Mesothelial cell of epicardium (in vitro differentiated cells): ENCODE results near the gene FBXO21. TPM values are rescaled to one million over a fixed set of nuclear protein-coding genes. Genes with fewer than 3 reads are reported as not detected.

Experiments
- DNase-seq, 2 experiments: peaks; one replicate each; pipeline ENCODE4 v3.0.0; 2021; ENCODE audit warnings: low spot score in 2 of 2; ENCODE audit not compliant: unreplicated experiment in 2 of 2
- H3K27ac Mint-ChIP-seq: 2 replicates; pipeline ENCODE4 v1.8.0; 2021; ENCODE audit warnings: mixed read lengths
- H3K27me3 Mint-ChIP-seq: 2 replicates; pipeline ENCODE4 v1.8.0; 2021; ENCODE audit warnings: low read depth, mixed read lengths
- H3K36me3 Mint-ChIP-seq: 2 replicates; pipeline ENCODE4 v1.8.0; 2021; ENCODE audit warnings: mixed read lengths
- H3K4me1 Mint-ChIP-seq: 2 replicates; pipeline ENCODE4 v1.8.0; 2021; ENCODE audit warnings: mixed read lengths
- H3K4me3 Mint-ChIP-seq: 2 replicates; pipeline ENCODE4 v1.8.0; 2021; ENCODE audit warnings: mild to moderate bottlenecking, moderate library complexity, mixed read lengths
- H3K9me3 Mint-ChIP-seq: 2 replicates; pipeline ENCODE4 v1.8.0; 2021; ENCODE audit warnings: mixed read lengths
- total RNA-seq: library from RNA; stranded (reverse); gene quantifications from 3 replicates; pipeline ENCODE4 v1.2.1, GENCODE V29; 2021
- TF ChIP-seq, protein P1 (sequence below): fragments of 200-600 bp; sonication (generic); IDR thresholded peaks from one replicate; pipeline ENCODE4 v1.5.0; 2021; ENCODE audit warnings: antibody characterized with exemption; ENCODE audit not compliant: unreplicated experiment

The FBXO21 gene
- total RNA-seq, 1 donor from 2014 or later, result 57.5 TPM

DNA sequence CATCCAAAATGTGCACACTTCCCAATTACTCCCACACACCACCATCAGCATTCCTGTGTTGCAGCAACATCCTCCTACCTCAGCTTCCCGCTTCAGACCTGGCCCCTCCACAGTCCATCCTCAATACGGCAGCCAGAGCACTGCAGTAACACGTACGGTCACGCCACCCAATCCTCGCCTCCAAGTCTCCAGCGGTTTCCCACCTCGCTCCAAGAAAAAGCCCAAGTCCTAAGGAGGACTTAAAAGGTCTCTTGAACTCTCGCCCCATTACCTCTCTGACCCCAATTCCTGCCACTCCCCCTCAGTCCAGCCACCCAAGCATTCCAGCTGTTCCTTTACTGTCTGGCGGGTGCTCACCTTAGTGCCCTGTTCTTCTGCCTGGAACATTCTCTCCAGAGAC lies 12.0 kb downstream of the FBXO21 start:
- H3K27me3 Mint-ChIP-seq, result no peaks in the 10 kb centered on the region
- TF ChIP-seq, protein P1, sequence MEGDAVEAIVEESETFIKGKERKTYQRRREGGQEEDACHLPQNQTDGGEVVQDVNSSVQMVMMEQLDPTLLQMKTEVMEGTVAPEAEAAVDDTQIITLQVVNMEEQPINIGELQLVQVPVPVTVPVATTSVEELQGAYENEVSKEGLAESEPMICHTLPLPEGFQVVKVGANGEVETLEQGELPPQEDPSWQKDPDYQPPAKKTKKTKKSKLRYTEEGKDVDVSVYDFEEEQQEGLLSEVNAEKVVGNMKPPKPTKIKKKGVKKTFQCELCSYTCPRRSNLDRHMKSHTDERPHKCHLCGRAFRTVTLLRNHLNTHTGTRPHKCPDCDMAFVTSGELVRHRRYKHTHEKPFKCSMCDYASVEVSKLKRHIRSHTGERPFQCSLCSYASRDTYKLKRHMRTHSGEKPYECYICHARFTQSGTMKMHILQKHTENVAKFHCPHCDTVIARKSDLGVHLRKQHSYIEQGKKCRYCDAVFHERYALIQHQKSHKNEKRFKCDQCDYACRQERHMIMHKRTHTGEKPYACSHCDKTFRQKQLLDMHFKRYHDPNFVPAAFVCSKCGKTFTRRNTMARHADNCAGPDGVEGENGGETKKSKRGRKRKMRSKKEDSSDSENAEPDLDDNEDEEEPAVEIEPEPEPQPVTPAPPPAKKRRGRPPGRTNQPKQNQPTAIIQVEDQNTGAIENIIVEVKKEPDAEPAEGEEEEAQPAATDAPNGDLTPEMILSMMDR, result no peak
- DNase-seq, result peak in 1 of 2 experiments; percentile 27
- H3K4me3 Mint-ChIP-seq, result no peak overlapping the region
- H3K9me3 Mint-ChIP-seq, result peaks cover 12% of the 10 kb centered on the region
- peaks cover 76% of the 10 kb centered on the region for H3K36me3 Mint-ChIP-seq
- no peak overlapping the region for H3K27ac Mint-ChIP-seq
- no peaks in the 10 kb centered on the region for H3K4me1 Mint-ChIP-seq

DNA sequence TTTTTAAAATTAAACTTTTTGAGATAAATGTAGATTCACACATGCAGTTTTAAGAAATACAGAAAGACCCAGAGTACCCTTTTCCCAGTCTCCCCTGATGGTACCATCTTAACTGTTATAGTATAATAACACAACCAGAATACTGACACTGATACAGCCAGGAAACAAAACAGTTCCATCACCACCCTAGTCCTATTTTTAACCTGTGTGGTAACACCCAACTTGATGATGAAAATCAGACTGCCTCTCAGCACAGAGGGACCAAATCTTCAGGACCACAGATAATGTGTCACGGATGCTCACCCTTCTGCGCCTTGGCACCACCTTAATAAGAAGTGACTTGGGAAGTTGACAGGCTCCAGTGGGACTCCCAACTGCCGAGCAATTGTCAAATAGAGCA lies 18.1 kb downstream of the FBXO21 start:
- H3K4me1 Mint-ChIP-seq, result no peaks in the 10 kb centered on the region
- no peak overlapping the region for H3K27ac Mint-ChIP-seq
- DNase-seq, result no peak
- TF ChIP-seq, protein P1, result no peak
- no peaks in the 10 kb centered on the region for H3K27me3 Mint-ChIP-seq
- no peaks in the 10 kb centered on the region for H3K9me3 Mint-ChIP-seq
- H3K4me3 Mint-ChIP-seq, result no peak overlapping the region
- H3K36me3 Mint-ChIP-seq, result peaks cover 56% of the 10 kb centered on the region

DNA sequence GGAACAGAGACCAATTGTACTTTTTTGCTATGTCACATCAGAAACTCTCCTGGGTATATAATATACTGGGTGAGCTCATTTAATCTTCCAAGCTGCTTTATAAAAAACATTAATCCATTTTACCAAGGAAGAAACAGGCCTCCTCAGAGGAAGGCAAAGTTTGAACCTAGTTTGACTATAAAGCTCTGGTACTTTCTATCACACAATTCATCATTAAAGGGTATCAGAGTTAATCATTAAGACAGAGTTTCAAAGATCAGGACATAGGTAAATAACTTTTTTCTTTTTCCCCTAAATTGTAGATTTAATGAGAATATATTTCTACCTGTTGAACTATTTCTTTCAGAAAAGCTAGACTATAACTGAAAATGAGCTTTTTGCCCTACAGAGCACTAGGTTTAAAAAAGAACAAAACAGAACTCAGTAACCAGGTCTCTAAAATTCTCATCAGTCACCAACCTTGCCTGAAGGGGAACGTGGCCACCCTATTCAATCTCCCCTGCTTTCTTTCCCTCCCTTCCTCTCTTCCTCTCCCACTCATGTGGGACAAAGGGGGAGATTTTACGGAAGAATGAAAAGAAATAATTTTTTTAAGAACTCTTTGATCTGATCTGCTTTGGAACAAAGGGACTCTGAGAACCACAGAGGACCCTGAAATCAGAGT lies 18.6 kb downstream of the FBXO21 start:
- Mint-ChIP-seq H3K4me1 (no peaks in the 10 kb centered on the region), H3K36me3 (peaks cover 58% of the 10 kb centered on the region), H3K27me3 (no peaks in the 10 kb centered on the region), H3K9me3 (no peaks in the 10 kb centered on the region), H3K4me3 (no peak overlapping the region), H3K27ac (peak overlapping the region; percentile 48)
- TF ChIP-seq, protein P1, result no peak
- no peak for DNase-seq

DNA sequence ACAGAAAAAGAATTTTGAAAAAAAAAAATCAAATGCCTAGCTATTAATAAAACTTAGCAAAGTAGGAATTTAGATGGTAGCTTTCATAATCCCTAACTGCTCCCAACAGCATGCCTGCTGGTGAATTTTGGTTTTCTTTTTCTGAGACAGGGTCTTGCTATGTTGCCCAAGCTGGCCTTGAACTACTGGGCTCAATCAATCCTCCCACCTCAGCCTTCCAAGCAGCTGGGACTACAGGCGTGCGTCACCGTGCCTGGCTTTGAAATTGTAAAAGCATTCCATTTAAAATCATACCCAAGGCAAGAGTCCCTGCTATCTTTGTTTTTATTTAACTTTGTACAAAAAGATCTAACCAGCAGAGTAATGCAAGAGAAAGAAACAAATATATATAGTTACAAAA lies 20.7 kb downstream of the FBXO21 start:
- TF ChIP-seq, protein P1, result no peak
- H3K27me3 Mint-ChIP-seq, result no peaks in the 10 kb centered on the region
- H3K36me3 Mint-ChIP-seq, result peaks cover 60% of the 10 kb centered on the region
- no peak overlapping the region for H3K27ac Mint-ChIP-seq
- DNase-seq, result no peak
- no peaks in the 10 kb centered on the region for H3K4me1 Mint-ChIP-seq
- no peak overlapping the region for H3K4me3 Mint-ChIP-seq
- H3K9me3 Mint-ChIP-seq, result no peaks in the 10 kb centered on the region

DNA sequence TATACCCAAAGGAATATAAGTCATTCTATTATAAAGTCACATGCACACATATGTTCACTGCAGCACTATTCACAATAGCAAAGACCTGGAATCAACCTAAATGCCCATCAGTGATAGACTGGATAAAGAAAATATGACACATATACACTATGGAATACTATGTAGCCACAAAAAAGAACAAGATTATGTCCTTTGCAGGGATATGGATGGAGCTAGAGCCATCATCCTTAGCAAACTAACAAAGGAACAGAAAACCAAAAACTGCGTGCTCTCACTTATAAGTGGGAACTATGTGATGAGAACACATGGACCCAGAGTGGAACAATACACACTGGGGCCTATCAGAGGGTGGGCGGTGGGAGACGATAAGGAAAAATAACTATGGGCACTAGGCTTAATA lies 21.3 kb downstream of the FBXO21 start:
- peak in 1 of 2 experiments; percentile 6 for DNase-seq
- Mint-ChIP-seq H3K27me3 (no peaks in the 10 kb centered on the region), H3K36me3 (peaks cover 57% of the 10 kb centered on the region), H3K4me3 (no peak overlapping the region), H3K4me1 (no peaks in the 10 kb centered on the region), H3K9me3 (no peaks in the 10 kb centered on the region), H3K27ac (no peak overlapping the region)
- TF ChIP-seq, protein P1, result no peak

DNA sequence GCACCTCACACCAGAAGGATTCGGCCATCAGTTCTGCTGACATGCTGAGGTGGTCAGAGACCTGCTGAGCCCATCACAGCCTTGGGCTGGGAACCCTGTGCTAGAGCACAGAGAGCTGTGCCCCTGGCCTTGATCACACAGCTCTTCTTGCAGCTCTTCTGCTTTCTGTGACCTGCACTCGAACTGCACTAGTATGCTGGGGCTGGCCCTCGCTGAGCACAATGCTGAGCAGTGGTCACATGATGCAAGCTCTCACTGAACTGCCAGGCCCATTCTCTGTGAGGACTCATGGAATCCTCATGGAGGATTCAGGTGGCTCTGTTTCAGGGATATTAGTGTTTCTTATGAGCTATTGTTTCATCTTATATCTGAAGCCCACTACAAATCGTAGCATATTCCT lies 22.5 kb downstream of the FBXO21 start:
- no peaks in the 10 kb centered on the region for H3K27me3 Mint-ChIP-seq
- H3K27ac Mint-ChIP-seq, result no peak overlapping the region
- no peak overlapping the region for H3K4me3 Mint-ChIP-seq
- peak in 1 of 2 experiments; percentile 9 for DNase-seq
- no peaks in the 10 kb centered on the region for H3K9me3 Mint-ChIP-seq
- TF ChIP-seq, protein P1, result no peak
- no peaks in the 10 kb centered on the region for H3K4me1 Mint-ChIP-seq
- H3K36me3 Mint-ChIP-seq, result peaks cover 54% of the 10 kb centered on the region
